SK-N-MC (cell line): ENCODE data around the gene SHE.

ENCODE experiments used
- EZH2 ChIP-seq: fragments of 200-600 bp; sonication (generic); IDR thresholded peaks from one replicate; pipeline ENCODE4 v1.6.1; 2017; ENCODE audit warnings: antibody characterized with exemption
- POLR2AphosphoS5 ChIP-seq: IDR thresholded peaks from 2 replicates; pipeline ENCODE4 v1.6.1; 2012; ENCODE audit warnings: mild to moderate bottlenecking, low read depth, low read length, borderline replicate concordance

GRCh38 chr1:154466921-154467417 lies 35.2 kb downstream of the SHE start:
- no peak for TF ChIP-seq POLR2AphosphoS5
- no peak for TF ChIP-seq EZH2
